NCI-H524 (cell line): ENCODE data around the gene VPS13C.
A peak's percentile ranks its signal among the peaks of the same experiment; 100 is the strongest.

Experiments used
- DNase-seq, 2 experiments: peaks; one replicate each; lab custom pipeline; 2025; lab: John Stamatoyannopoulos, UW

VPS13C gene

DNA sequence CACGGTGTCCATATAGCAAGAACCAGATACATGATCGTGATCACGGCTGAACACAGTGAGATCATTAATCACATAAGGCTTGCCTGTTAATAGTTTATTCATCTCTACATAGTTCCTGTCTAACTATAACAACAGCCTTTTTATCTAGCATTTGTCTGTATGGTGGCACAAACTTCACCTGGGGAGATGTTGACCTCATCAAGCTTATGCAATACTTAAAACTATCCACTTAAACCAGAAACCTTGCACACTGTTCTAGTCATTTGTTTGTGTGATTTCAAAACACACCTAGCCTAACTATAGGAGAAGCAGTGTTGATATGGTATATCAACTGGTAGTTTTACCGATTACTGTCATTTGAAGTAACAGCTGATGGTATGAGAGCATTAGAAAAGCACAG is 124.8 kb downstream of the VPS13C start:
- DNase-seq: no peak

- no peak for DNase-seq
Measured at GRCh38 chr15:61929452-61929851, 130.8 kb downstream of the VPS13C start.

GRCh38 chr15:61923173-61923572 is 137.1 kb downstream of the VPS13C start:
- DNase-seq: no peak

GRCh38 chr15:61921093-61921492 is 139.2 kb downstream of the VPS13C start:
- DNase-seq: no peak

DNA sequence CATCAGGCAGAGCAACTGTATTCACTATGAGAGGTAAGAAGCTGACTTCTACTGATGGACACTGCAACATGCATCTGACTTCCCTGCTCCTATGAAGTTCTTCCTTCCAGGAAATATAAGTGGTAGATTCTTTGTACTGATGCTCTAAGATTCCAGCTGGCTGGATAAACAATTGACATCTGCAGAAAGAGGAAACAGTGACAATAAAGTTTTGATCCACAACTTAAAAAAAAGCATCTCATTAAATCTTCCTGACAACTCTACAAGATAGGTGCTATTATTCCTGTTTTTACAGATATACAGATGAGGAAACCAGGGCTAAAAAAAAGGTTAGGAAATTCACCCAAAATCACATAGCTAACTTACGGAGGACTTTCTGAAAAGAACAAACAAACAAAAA is 142.8 kb downstream of the VPS13C start:
- DNase-seq: no peak

GRCh38 chr15:61916104-61916503 is 144.1 kb downstream of the VPS13C start:
- DNase-seq: no peak

DNA sequence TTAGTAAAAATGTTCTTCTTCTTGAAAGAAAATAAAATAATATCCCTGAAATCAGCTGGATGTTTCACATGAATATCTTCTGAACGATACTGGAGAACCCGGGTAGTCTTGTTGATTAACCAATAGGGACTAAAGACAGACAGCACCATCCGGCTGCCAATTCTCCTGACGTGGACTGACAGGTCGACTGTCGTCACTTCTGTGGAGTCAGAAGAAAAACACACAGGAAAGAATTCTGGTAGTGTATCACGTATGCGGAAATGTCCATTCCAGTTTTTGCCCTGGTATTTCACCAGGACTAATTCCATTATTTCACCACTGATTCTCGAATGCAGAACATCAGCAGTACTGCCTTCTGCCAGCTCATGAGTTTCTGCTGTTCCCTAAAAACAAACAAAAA is 144.6 kb downstream of the VPS13C start:
- no peak for DNase-seq

DNA sequence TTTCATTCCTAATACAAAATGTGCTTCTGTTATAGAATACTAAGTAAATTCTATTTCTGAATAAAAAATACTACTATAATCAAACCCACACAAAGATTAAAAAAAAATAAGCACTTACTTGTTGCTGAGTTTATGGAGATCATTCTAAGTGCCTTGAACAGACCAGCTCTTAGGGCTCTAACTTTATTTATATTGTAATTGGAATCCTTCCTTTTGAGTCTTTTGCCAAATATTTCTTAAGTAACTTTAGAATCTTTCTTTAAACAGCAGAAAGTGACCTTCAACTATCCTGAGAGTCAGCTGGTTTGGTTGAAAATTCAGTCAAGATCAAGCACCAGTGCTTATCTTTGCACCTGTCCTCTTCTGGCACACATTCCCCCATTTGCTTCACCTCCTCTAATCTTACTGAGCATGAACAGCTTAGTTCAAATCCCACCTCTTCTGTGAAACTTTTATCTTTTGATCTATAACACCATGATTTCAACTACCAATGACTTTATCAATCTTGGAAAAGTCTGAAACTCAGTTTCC is 149.3 kb downstream of the VPS13C start:
- no peak for DNase-seq

DNA sequence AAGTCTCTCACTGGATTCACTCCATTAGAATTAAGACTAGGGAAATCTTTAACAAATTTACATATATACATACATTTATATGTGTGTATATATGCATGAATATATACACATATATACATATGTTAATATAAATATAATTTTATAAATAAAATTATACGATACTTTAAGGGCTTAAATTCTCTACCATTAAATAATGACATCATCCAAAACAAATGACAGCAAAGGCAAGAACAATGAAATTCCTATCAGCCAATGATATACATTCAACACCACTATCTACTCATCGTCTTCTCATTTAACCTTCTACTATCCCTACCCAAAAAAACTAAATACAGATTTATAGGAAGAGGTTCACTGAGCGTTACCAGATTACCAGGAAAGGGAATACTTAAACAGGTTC is 152.0 kb downstream of the VPS13C start:
- no peak for DNase-seq

DNA sequence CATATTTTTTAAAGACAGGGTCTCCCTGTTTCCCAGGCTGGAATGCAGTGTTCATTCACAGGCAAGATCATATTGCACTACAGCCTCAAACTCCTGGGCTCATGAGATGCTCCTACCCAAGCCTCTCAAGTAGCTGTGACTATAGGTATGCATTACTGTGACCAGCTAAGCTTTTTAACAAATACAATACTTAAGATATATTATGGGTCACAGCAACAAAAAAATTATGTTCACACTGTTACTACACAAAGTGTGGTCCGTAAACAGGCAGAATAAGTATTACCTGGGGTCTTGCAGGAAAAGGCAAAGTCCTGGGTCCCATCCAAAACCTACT is 152.5 kb downstream of the VPS13C start:
- no peak for DNase-seq

GRCh38 chr15:61906961-61907752 is 153.1 kb downstream of the VPS13C start:
- no peak for DNase-seq

- no peak for DNase-seq
Measured at GRCh38 chr15:61893146-61893545, 167.1 kb downstream of the VPS13C start.

- DNase-seq: no peak
Measured at GRCh38 chr15:61892140-61892539, 168.1 kb downstream of the VPS13C start.

DNA sequence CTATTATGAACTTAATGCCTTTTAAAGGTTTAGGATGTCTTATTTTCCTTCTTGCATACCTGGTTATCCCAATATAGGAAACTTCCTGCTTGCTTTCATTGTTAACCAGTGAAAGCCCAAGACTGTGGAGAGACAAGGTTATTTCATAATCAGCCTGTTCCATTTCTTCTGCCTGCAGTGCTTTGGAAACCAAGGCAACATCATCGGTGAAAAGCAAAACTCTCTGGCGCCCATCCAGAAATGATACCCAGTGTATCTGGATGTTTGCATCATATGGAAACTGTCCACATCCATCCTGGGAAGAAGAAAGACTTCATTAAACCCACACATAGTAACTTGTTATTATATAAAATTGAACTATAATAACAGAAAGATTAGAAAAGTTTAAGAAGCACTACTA is 170.1 kb downstream of the VPS13C start:
- no peak for DNase-seq

DNA sequence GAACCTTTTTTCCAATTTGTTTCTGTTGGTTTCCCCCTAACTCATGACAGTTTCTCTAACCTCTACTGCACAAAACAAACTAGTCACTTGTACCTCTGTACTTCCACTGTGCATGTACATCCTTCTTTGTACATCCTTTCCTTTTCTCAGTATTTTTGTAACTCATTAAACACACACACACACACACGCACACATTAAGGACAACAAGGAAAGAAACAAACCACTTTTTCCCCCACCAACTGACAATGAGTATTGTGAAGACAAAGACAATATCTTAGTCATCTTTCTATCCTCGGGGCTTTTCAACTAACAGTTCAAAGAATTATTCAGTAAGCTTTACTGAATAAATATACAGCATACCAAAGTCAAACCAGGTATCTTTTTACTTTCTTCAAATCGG is 170.5 kb downstream of the VPS13C start:
- DNase-seq: no peak

- DNase-seq: no peak
Measured at GRCh38 chr15:61888074-61888780, 172.0 kb downstream of the VPS13C start.

- no peak for DNase-seq
Measured at GRCh38 chr15:61880084-61880483, 180.2 kb downstream of the VPS13C start.

DNA sequence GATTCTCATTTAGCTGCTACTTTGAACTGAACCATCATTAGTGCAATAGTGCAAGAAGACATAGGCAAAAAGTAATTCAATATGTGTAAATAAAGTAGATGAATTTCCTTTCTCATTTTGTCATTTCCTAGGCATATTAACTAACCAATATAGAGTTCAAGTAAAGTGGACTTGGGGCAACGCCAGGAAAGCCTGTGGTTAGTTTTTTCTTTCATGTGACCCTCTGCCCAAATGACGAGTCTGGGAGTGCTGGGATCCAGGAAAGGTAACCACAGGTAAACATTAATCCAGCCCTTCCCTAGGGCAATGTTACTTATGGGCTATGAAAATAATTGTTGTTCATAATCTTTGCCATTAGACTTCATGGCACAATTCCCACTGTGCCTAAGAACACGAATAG is 181.0 kb downstream of the VPS13C start:
- no peak for DNase-seq

- DNase-seq: peak in 1 of 2 experiments; percentile 49
Measured at GRCh38 chr15:61871926-61872522, 188.2 kb downstream of the VPS13C start.

- DNase-seq: no peak
Measured at GRCh38 chr15:61869656-61870055, 190.6 kb downstream of the VPS13C start.

GRCh38 chr15:61861962-61862361 is 198.3 kb downstream of the VPS13C start:
- DNase-seq: no peak

DNA sequence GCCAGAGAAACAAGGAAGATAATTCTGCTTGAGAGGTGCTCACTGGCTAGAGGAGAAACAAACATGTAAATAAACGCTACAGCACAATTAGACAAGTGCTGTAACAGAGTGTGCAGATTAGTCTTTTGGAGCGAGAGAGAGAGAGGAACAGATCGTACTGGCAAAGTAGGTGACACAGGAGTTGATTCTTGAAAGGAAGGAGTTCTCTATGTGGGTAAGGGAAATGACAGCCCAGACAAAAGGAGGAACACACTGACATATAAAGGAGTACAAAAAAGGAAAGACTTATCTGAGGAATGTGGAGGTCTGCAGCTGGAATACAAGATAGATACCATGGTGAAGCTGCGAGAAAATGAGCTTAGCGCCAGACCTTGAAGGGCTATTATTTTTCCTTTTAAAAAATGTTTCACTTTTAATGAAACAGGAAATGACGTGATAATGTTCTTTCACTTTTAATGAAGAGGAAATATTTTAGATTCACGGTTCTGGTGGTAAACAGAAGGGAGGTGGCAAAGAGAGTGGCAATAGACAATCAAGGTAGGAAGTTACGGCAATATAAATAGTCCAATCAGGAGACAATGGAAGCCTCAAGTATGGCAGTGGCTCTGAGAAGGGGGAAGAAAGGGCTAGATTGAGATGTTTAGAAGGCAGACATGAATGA is 202.9 kb downstream of the VPS13C start:
- DNase-seq: no peak

GRCh38 chr15:61856295-61856694 is 204.0 kb downstream of the VPS13C start:
- DNase-seq: no peak
